ENCODE data around the gene C1GALT1.

DNA sequence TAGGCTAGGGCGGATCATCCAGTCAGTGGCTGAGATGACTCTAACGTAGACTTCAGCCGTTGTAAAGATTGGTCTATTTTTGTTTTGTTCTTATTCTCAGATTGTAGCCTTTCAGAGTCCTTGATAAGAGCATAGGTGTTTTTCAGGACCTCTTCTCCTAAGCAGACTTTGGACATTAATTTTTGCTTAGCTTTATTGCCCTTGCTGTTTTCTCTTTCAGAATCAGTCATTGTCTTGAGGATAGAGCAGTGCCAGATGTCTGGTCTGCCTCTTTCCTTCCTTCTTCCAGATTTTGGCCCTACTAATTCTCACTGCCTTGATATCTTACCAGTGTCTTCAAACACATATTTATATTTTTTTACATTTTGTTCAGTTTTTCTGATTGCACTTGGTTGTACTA is 49.5 kb downstream of the C1GALT1 start:
- TF ChIP-seq POLR2A (IDR thresholded peaks at IDR 0.05; ENCODE audit: extremely low read depth, insufficient read length) (no peak), MYC (IDR thresholded peaks at IDR 0.05; ENCODE audit: low read depth, low read length) (no peak)
- TF ChIP-seq, protein P1, sequence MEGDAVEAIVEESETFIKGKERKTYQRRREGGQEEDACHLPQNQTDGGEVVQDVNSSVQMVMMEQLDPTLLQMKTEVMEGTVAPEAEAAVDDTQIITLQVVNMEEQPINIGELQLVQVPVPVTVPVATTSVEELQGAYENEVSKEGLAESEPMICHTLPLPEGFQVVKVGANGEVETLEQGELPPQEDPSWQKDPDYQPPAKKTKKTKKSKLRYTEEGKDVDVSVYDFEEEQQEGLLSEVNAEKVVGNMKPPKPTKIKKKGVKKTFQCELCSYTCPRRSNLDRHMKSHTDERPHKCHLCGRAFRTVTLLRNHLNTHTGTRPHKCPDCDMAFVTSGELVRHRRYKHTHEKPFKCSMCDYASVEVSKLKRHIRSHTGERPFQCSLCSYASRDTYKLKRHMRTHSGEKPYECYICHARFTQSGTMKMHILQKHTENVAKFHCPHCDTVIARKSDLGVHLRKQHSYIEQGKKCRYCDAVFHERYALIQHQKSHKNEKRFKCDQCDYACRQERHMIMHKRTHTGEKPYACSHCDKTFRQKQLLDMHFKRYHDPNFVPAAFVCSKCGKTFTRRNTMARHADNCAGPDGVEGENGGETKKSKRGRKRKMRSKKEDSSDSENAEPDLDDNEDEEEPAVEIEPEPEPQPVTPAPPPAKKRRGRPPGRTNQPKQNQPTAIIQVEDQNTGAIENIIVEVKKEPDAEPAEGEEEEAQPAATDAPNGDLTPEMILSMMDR (IDR thresholded peaks at IDR 0.05; ENCODE audit: low read depth, low read length), result no peak
- TF ChIP-seq, protein P2, sequence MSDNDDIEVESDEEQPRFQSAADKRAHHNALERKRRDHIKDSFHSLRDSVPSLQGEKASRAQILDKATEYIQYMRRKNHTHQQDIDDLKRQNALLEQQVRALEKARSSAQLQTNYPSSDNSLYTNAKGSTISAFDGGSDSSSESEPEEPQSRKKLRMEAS (IDR thresholded peaks at IDR 0.05; ENCODE audit: low read depth, low read length), result no peak

Data from NB4 (cell line).